ENCODE data around the gene DCN.
"Not testable (repeated sequence)": the region's sequence is repeated elsewhere in the genome, so short reads cannot be mapped to it uniquely, and the experiment has no call there.

The DCN gene

GRCh38 chr12:91182636-91183455, at the start of gene DCN:
Gene DCN (minus strand): TSS chr12:91182817. CDS start chr12:91178552, 4,265 bp downstream.
- no peak for ATAC-seq
- no peak for DNase-seq

GRCh38 chr12:91230841-91231240, 48.2 kb upstream of the DCN start:
- ATAC-seq: no peak
- no peak for DNase-seq

- no peak for DNase-seq
- ATAC-seq: no peak
These were observed 44.3 kb upstream of the DCN start for GRCh38 chr12:91226951-91227350.

GRCh38 chr12:91225316-91225715, 42.7 kb upstream of the DCN start:
- ATAC-seq (no peak), DNase-seq (no peak)

GRCh38 chr12:91224401-91224800, 41.8 kb upstream of the DCN start:
- DNase-seq (no peak), ATAC-seq (no peak)

- ATAC-seq (no peak), DNase-seq (no peak)
These were observed 40.1 kb upstream of the DCN start for GRCh38 chr12:91222746-91223145.

- ATAC-seq (no peak), DNase-seq (no peak)
These were observed 37.3 kb upstream of the DCN start for GRCh38 chr12:91219919-91220318.

- ATAC-seq (no peak), DNase-seq (no peak)
These were observed 36.9 kb upstream of the DCN start for GRCh38 chr12:91219511-91219910.

- no peak for ATAC-seq
- no peak for DNase-seq
These were observed 34.3 kb upstream of the DCN start for GRCh38 chr12:91216871-91217270.

GRCh38 chr12:91215940-91216454, 33.4 kb upstream of the DCN start:
- ATAC-seq: no peak
- DNase-seq: no peak

GRCh38 chr12:91211866-91212265, 29.2 kb upstream of the DCN start:
- no peak for ATAC-seq
- no peak for DNase-seq

- no peak for ATAC-seq
- no peak for DNase-seq
These were observed 28.0 kb upstream of the DCN start for GRCh38 chr12:91210618-91211017.

- ATAC-seq: no peak
These were observed 27.5 kb upstream of the DCN start for GRCh38 chr12:91210144-91210543.

GRCh38 chr12:91207301-91207700, 24.7 kb upstream of the DCN start:
- not testable (repeated sequence) for DNase-seq, ATAC-seq

More at GRCh38 chr12:91210144-91210543, 27.5 kb upstream of the DCN start:
- no peak for DNase-seq

GRCh38 chr12:91205811-91206210, 23.2 kb upstream of the DCN start:
- DNase-seq (no peak), ATAC-seq (no peak)

GRCh38 chr12:91204421-91204820, 21.8 kb upstream of the DCN start:
- DNase-seq (no peak), ATAC-seq (no peak)

GRCh38 chr12:91203610-91204009, 21.0 kb upstream of the DCN start:
- DNase-seq (no peak), ATAC-seq (no peak)

- DNase-seq (no peak), ATAC-seq (no peak)
These were observed 19.8 kb upstream of the DCN start for GRCh38 chr12:91202390-91202789.

GRCh38 chr12:91196436-91196835, 13.8 kb upstream of the DCN start:
- ATAC-seq: no peak

GRCh38 chr12:91194500-91194899, 11.9 kb upstream of the DCN start:
- ATAC-seq (no peak), DNase-seq (no peak)

More at GRCh38 chr12:91196436-91196835, 13.8 kb upstream of the DCN start:
- no peak for DNase-seq

GRCh38 chr12:91191513-91192111, 9.0 kb upstream of the DCN start:
- ATAC-seq: no peak
- no peak for DNase-seq

- DNase-seq (no peak), ATAC-seq (no peak)
These were observed 6.9 kb upstream of the DCN start for GRCh38 chr12:91189516-91189915.

GRCh38 chr12:91188778-91189177, 6.2 kb upstream of the DCN start:
- no peak for DNase-seq

GRCh38 chr12:91186156-91186555, 3.5 kb upstream of the DCN start:
- DNase-seq (no peak), ATAC-seq (no peak)

More at GRCh38 chr12:91188778-91189177, 6.2 kb upstream of the DCN start:
- no peak for ATAC-seq

Data from stimulated activated naive CD8-positive, alpha-beta T cell treated with anti-CD3 and anti-CD28 coated beads, Interleukin-15, Interleukin-2, amounts not matched to agents 100 U/mL and 50 U/mL, for 24 hours (primary cell).